Mesenchymal stem cell (in vitro differentiated cells and primary cell): ENCODE results near the gene RERE.

ENCODE experiments used
- DNase-seq: peaks from one replicate; pipeline ENCODE4 v3.0.0-alpha.2; 2013
- H2AFZ ChIP-seq: one replicate; pipeline ENCODE4 v1.6.1; 2013; ENCODE audit warnings: low read depth, mild to moderate bottlenecking, control low read depth, inconsistent platforms, low read length, moderate library complexity
- H2AK5ac ChIP-seq: 2 replicates; pipeline ENCODE4 v1.6.1; 2013; ENCODE audit warnings: low read length, moderate library complexity, mild to moderate bottlenecking, inconsistent platforms; ENCODE audit not compliant: severe bottlenecking
- H2BK120ac ChIP-seq: one replicate; pipeline ENCODE4 v1.6.1; 2013; ENCODE audit warnings: low read depth, mild to moderate bottlenecking, inconsistent platforms, low read length, moderate library complexity
- H2BK12ac ChIP-seq, 2 experiments: one replicate each; pipeline ENCODE4 v1.6.1; 2013; ENCODE audit warnings: inconsistent platforms in 2 of 2, low read length in 2 of 2, mild to moderate bottlenecking in 2 of 2, moderate library complexity in 2 of 2, control low read depth in 1 of 2
- H2BK15ac ChIP-seq: one replicate; pipeline ENCODE4 v1.6.1; 2013; ENCODE audit warnings: mild to moderate bottlenecking, low read depth, inconsistent platforms; ENCODE audit not compliant: poor library complexity, severe bottlenecking
- H2BK5ac ChIP-seq: 2 replicates; pipeline ENCODE4 v1.6.1; 2013; ENCODE audit warnings: low read depth, mild to moderate bottlenecking, low read length, control low read depth, inconsistent platforms; ENCODE audit not compliant: poor library complexity, severe bottlenecking
- H3K14ac ChIP-seq, 2 experiments: one replicate each; pipeline ENCODE4 v1.6.1; 2013; ENCODE audit warnings: inconsistent platforms in 2 of 2, low read length in 2 of 2, control low read depth in 1 of 2, mild to moderate bottlenecking in 1 of 2, moderate library complexity in 1 of 2
- H3K18ac ChIP-seq, 2 experiments: one replicate each; pipeline ENCODE4 v1.6.1; 2013; ENCODE audit warnings: inconsistent platforms in 2 of 2, low read length in 2 of 2, control low read depth in 1 of 2, low read depth in 1 of 2, mild to moderate bottlenecking in 1 of 2
- H3K23ac ChIP-seq, 2 experiments: one replicate each; pipeline ENCODE4 v1.6.1; 2013; ENCODE audit warnings: inconsistent platforms in 2 of 2, low read length in 2 of 2, mild to moderate bottlenecking in 2 of 2, moderate library complexity in 2 of 2, control low read depth in 1 of 2
- H3K27ac ChIP-seq: 2 replicates; pipeline ENCODE4 v1.5.1; 2013; ENCODE audit warnings: mild to moderate bottlenecking, moderate library complexity, low read length, control low read depth, inconsistent platforms; ENCODE audit not compliant: poor library complexity, severe bottlenecking
- H3K27me3 ChIP-seq, 2 experiments: 2 replicates each; pipeline versions ENCODE4 v1.6.1 to v1.7.0; 2013; ENCODE audit warnings: low read length in 2 of 2, mild to moderate bottlenecking in 2 of 2, moderate library complexity in 2 of 2, control low read depth in 1 of 2, inconsistent platforms in 1 of 2; ENCODE audit not compliant: control insufficient read depth in 1 of 2, insufficient read depth in 1 of 2
- H3K36me3 ChIP-seq, 2 experiments: 2 replicates each; pipeline versions ENCODE4 v1.6.1 to v1.7.0; 2013; ENCODE audit warnings: low read length in 2 of 2, control low read depth in 1 of 2, inconsistent platforms in 1 of 2, low read depth in 1 of 2, mild to moderate bottlenecking in 1 of 2; ENCODE audit not compliant: insufficient read depth in 2 of 2, control insufficient read depth in 1 of 2
- H3K4ac ChIP-seq, 2 experiments: one replicate each; pipeline ENCODE4 v1.6.1; 2013; ENCODE audit warnings: inconsistent platforms in 2 of 2, low read length in 2 of 2, mild to moderate bottlenecking in 2 of 2, moderate library complexity in 2 of 2, control low read depth in 1 of 2, low read depth in 1 of 2
- H3K4me1 ChIP-seq: 2 replicates; pipeline ENCODE4 v1.6.1; 2013; ENCODE audit warnings: low read depth, low read length, control low read depth; ENCODE audit not compliant: control insufficient read depth, insufficient read depth
- H3K4me2 ChIP-seq: 2 replicates; pipeline ENCODE4 v1.6.1; 2013; ENCODE audit warnings: low read length, mild to moderate bottlenecking, inconsistent platforms; ENCODE audit not compliant: poor library complexity, severe bottlenecking
- H3K4me3 ChIP-seq, 2 experiments: 2 replicates each; pipeline versions ENCODE4 v1.5.1 to v1.7.0; 2013; ENCODE audit warnings: low read length in 2 of 2, mild to moderate bottlenecking in 2 of 2, control low read depth in 1 of 2, low read depth in 1 of 2; ENCODE audit not compliant: insufficient read depth in 1 of 2
- H3K79me1 ChIP-seq: replicated peaks from 2 replicates; pipeline ENCODE4 v1.6.1; 2013; ENCODE audit warnings: mild to moderate bottlenecking, control low read depth, low read length, inconsistent platforms; ENCODE audit not compliant: poor library complexity, severe bottlenecking
- H3K9ac ChIP-seq: 2 replicates; pipeline ENCODE4 v1.7.0; 2013; ENCODE audit warnings: mild to moderate bottlenecking, low read length, moderate library complexity
- H3K9me3 ChIP-seq: 2 replicates; pipeline ENCODE4 v1.7.0; 2013; ENCODE audit warnings: mild to moderate bottlenecking, low read length; ENCODE audit not compliant: control insufficient read depth
- H4K8ac ChIP-seq: one replicate; pipeline ENCODE4 v1.6.1; 2013; ENCODE audit warnings: inconsistent platforms, mild to moderate bottlenecking, low read length, moderate library complexity
- H4K91ac ChIP-seq: one replicate; pipeline ENCODE4 v1.6.1; 2013; ENCODE audit warnings: mild to moderate bottlenecking, low read length, inconsistent platforms
- WGBS: methylation state at CpG from one replicate; pipeline ENCODE4 v1.1.7; 2013; ENCODE audit warnings: mixed read lengths; 5-methylcytosine and 5-hydroxymethylcytosine counted together

Gene RERE

DNA sequence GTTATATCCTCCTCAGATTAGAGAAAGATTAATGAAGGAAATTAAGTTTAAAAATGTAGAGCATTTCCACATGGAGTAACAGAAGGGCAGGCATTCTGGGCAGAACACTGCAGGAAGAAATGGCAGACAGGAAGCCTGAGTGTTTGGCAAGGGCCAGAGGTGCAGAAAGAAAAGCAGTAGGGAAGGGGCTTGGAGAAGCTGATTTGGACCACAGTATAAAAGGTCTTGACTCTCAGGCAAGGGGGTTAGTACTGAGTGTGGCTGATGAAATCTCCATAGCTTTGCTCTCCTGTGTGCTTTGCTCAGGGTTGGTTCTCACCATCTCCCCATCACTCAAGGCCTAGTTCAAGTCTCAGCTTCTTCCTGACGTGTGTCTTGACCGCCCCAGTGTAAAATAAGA lies 419.4 kb downstream of the RERE start:
- Histone ChIP-seq H3K4ac (no peak overlapping the region), H3K27ac (peak overlapping the region; percentile 72), H3K18ac (no peak overlapping the region), H3K14ac (no peak overlapping the region), H3K4me2 (no peak overlapping the region), H2BK12ac (no peak overlapping the region), H2BK120ac (no peak overlapping the region), H3K9ac (peak overlapping the region; percentile 79), H2BK5ac (no peak overlapping the region), H2AFZ (no peak overlapping the region), H4K8ac (no peak overlapping the region), H3K4me1 (peaks cover 9% of the 10 kb centered on the region), H3K9me3 (no peaks in the 10 kb centered on the region), H3K4me3 (no peak overlapping the region), H3K23ac (no peak overlapping the region), H3K36me3 (peaks cover 13 to 66% of the 10 kb centered on the region in 2 experiments), H2AK5ac (no peak overlapping the region), H3K79me1 (peaks cover 15% of the 10 kb centered on the region), H2BK15ac (no peak overlapping the region), H3K27me3 (no peaks in the 10 kb centered on the region), H4K91ac (no peak overlapping the region)
- WGBS: 98% methylated on average over 2 of the region's 2 CpGs
- no peak for DNase-seq

DNA sequence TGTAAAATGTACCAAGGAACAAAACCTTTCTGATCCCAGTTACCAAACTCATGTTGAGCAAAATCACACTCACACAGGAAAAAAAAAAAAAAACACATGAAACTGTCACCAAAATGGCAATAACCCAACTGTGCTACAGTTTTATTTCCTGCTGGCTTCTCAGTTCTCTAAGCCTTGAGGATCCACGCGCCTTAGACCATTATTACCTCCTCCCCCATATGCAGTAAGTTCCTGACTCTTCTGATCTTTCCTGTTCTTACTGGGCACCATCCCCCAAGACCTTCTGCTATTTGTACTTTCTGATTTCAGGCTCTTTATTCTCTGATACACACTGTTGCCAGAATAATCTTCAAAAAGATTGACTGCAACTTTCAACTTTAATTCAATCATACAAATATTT lies 419.9 kb downstream of the RERE start:
- Histone ChIP-seq H3K9me3 (no peaks in the 10 kb centered on the region), H3K27ac (peak overlapping the region; percentile 72), H3K36me3 (peaks cover 13 to 70% of the 10 kb centered on the region in 2 experiments), H2BK15ac (no peak overlapping the region), H2BK120ac (no peak overlapping the region), H2AK5ac (no peak overlapping the region), H2AFZ (no peak overlapping the region), H3K18ac (peak overlapping the region in 1 of 2 experiments; percentile 34), H4K91ac (no peak overlapping the region), H3K79me1 (peaks cover 17% of the 10 kb centered on the region), H3K23ac (no peak overlapping the region), H3K14ac (no peak overlapping the region), H4K8ac (no peak overlapping the region), H3K4me1 (peaks cover 10% of the 10 kb centered on the region), H3K4me2 (no peak overlapping the region), H3K4me3 (peak overlapping the region in 1 of 2 experiments; percentile 31), H2BK12ac (no peak overlapping the region), H3K4ac (no peak overlapping the region), H3K27me3 (no peaks in the 10 kb centered on the region), H2BK5ac (no peak overlapping the region), H3K9ac (peak overlapping the region; percentile 79)
- 52% methylated on average over 2 of the region's 2 CpGs for WGBS
- DNase-seq: no peak

- Histone ChIP-seq H2AFZ (no peak overlapping the region), H3K9ac (peak overlapping the region; percentile 79), H4K91ac (no peak overlapping the region), H2AK5ac (no peak overlapping the region), H2BK120ac (no peak overlapping the region), H3K27ac (peak overlapping the region; percentile 72), H3K4me1 (peaks cover 9% of the 10 kb centered on the region), H2BK12ac (no peak overlapping the region), H3K4me3 (peak overlapping the region in 1 of 2 experiments; percentile 31), H3K14ac (no peak overlapping the region), H3K9me3 (no peaks in the 10 kb centered on the region), H3K36me3 (peaks cover 10 to 64% of the 10 kb centered on the region in 2 experiments), H2BK5ac (no peak overlapping the region), H3K4ac (no peak overlapping the region), H4K8ac (no peak overlapping the region), H2BK15ac (no peak overlapping the region), H3K23ac (no peak overlapping the region), H3K79me1 (peaks cover 18% of the 10 kb centered on the region), H3K4me2 (no peak overlapping the region), H3K27me3 (no peaks in the 10 kb centered on the region), H3K18ac (peak overlapping the region; percentile 5 to 18)
- DNase-seq: peak; percentile 99
- 0% methylated on average over 2 of the region's 4 CpGs for WGBS
These were observed 420.5 kb downstream of the RERE start for GRCh38 chr1:8396786-8397406.

DNA sequence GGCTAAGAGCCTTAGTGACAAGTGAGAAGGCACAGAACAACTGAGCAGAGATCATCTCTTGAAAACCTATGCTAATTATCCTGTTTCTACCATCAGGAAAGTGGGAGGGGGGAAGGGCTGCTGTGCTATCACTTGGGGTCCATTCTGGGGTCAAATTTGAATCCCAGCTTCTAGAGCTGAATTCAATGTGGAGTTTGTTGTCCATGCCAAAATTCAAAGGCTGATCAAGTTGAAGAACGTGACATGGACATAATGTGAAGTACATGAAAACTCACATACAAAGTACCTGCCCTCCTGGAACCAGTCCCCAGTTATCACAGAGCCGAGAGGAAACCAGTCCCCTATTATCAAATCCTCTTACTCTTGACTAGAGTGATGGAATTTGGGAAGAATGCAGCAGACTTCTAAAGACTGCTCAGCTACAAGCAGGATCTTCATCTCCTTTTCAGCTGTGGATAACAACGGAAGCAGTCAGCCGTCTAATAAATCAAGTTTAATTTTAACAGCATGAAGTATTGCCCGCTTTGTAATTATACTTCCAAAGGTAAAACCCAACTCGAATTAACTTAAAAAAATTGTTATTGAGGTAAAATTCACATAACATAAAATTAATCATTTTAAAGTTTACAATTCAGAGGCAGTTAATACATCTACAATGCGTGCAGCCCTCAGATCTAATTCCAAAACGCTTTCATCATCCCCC lies 421.2 kb downstream of the RERE start:
- no peaks in the 10 kb centered on the region for H3K9me3 ChIP-seq
- H3K4ac ChIP-seq: no peak overlapping the region
- peak overlapping the region; percentile 79 for H3K9ac ChIP-seq
- H3K18ac ChIP-seq: peak overlapping the region; percentile 66 to 84
- peak overlapping the region in 1 of 2 experiments; percentile 96 for H2BK12ac ChIP-seq
- no peak overlapping the region for H3K14ac ChIP-seq
- H3K4me2 ChIP-seq: peak overlapping the region; percentile 41
- 1% methylated on average over 3 of the region's 8 CpGs for WGBS
- H3K36me3 ChIP-seq: peaks cover 5 to 59% of the 10 kb centered on the region in 2 experiments
- H3K79me1 ChIP-seq: peaks cover 20% of the 10 kb centered on the region
- peak overlapping the region in 1 of 2 experiments; percentile 31 for H3K4me3 ChIP-seq
- no peak overlapping the region for H3K23ac ChIP-seq
- H2AK5ac ChIP-seq: peak overlapping the region; percentile 43
- peak; percentile 67 for DNase-seq
- H2BK5ac ChIP-seq: peak overlapping the region; percentile 5
- no peak overlapping the region for H2BK120ac ChIP-seq
- no peak overlapping the region for H4K8ac ChIP-seq
- no peaks in the 10 kb centered on the region for H3K27me3 ChIP-seq
- H3K27ac ChIP-seq: peak overlapping the region; percentile 72
- H2BK15ac ChIP-seq: no peak overlapping the region
- H2AFZ ChIP-seq: no peak overlapping the region
- peaks cover 9% of the 10 kb centered on the region for H3K4me1 ChIP-seq
- H4K91ac ChIP-seq: no peak overlapping the region
